Testis (tissue), 3 donors: ENCODE data around the gene RNF217. TPM values are rescaled to one million over a fixed set of nuclear protein-coding genes. Genes with fewer than 3 reads are reported as not detected.
"Not testable (repeated sequence)": the region's sequence is repeated elsewhere in the genome, so short reads cannot be mapped to it uniquely, and the experiment has no call there.

Experiments used
- DNase-seq: peaks from one replicate; pipeline ENCODE4 v3.0.0-alpha.2; 2019
- H3K27ac ChIP-seq, 2 donors: fragments of 200-600 bp; sonication (generic); one replicate each; pipeline ENCODE4 v1.5.1; 2019
- H3K27me3 ChIP-seq: fragments of 200-600 bp; sonication (generic); one replicate; pipeline ENCODE4 v1.5.1; 2019
- H3K36me3 ChIP-seq: fragments of 200-600 bp; sonication (generic); one replicate; pipeline ENCODE4 v1.5.1; 2017; ENCODE audit warnings: low read depth; ENCODE audit errors: missing control alignments
- H3K4me1 ChIP-seq: fragments of 200-600 bp; sonication (generic); one replicate; pipeline ENCODE4 v1.5.1; 2019
- H3K4me3 ChIP-seq, 2 donors: fragments of 200-600 bp; sonication (generic); one replicate each; pipeline ENCODE4 v1.5.1; 2017 to 2019
- H3K9me3 ChIP-seq: fragments of 200-600 bp; sonication (generic); one replicate; pipeline ENCODE4 v1.5.1; 2017
- POLR2A ChIP-seq: fragments of 450-650 bp; IDR thresholded peaks from one replicate; pipeline ENCODE4 v1.6.1; 2017; ENCODE audit warnings: antibody characterized with exemption, mild to moderate bottlenecking, moderate library complexity
- WGBS, 2 donors: methylation state at CpG; one replicate each; pipeline ENCODE4 v1.1.5; 2018; 5-methylcytosine and 5-hydroxymethylcytosine counted together
- intact Hi-C: fragments of 100-400 bp; cut with DNase I; formaldehyde crosslinking; loops from one replicate; pipeline ENCODE4 v1.15.1; 2023; ENCODE audit warnings: low total_unique reads
- polyA plus RNA-seq: library from polyadenylated mRNA; stranded (reverse); fragments of 350-450 nt; fragmentation: Illumina TruSeq; extraction: RNeasy Lipid Tissue Mini Kit (QIAGEN cat#74804); gene quantifications from one replicate; pipeline ENCODE4 v1.2.3, GENCODE V29; 2014; ENCODE audit warnings: low read depth, low replicate concordance; ENCODE audit not compliant: insufficient read depth
- total RNA-seq, 2 donors: library from RNA; depleted of rRNA; stranded (reverse); fragments of >200 nt; gene quantifications; one replicate each; pipeline ENCODE4 v1.2.3, GENCODE V29; 2016
- TF ChIP-seq, protein P1 (sequence below), 3 experiments: fragments of 450-650 bp in 2 of 3; fragments of 200-600 bp in 1 of 3; sonication (generic) in 1 of 3; IDR thresholded peaks; one replicate each; pipeline ENCODE4 v1.5.1; 2016 to 2019; ENCODE audit warnings: antibody characterized with exemption in 3 of 3, mild to moderate bottlenecking in 2 of 3, moderate library complexity in 1 of 3

The RNF217 gene
- total and polyA plus RNA-seq, 3 donors from 2014 or later, result 25.1 to 48.0 (median 33.3) TPM

DNA sequence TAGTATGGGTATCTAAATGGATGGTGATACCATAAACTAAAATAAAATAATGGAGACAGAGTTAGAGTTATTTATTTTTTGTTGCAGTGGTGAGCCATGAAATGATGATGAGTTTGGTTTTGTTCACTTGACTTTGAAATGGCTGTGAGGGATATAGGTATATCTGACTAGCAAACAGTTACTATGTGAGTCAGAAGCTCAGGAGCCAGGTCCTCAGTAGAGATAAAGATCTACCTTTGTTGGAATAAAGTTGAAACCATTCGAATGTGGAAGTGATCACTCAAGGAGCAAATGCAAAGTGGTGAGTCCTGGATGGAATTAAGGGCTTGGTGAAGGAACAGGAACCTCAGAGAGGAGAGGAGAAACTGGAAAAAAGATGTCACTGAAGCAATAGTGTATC, 105.3 kb downstream of the RNF217 start:
- Histone ChIP-seq H3K9me3 (no peaks in the 10 kb centered on the region), H3K36me3 (no peaks in the 10 kb centered on the region), H3K27me3 (no peaks in the 10 kb centered on the region), H3K4me3 (no peak overlapping the region), H3K4me1 (no peaks in the 10 kb centered on the region), H3K27ac (no peak overlapping the region)
- no peak for TF ChIP-seq POLR2A
- TF ChIP-seq, protein P1, sequence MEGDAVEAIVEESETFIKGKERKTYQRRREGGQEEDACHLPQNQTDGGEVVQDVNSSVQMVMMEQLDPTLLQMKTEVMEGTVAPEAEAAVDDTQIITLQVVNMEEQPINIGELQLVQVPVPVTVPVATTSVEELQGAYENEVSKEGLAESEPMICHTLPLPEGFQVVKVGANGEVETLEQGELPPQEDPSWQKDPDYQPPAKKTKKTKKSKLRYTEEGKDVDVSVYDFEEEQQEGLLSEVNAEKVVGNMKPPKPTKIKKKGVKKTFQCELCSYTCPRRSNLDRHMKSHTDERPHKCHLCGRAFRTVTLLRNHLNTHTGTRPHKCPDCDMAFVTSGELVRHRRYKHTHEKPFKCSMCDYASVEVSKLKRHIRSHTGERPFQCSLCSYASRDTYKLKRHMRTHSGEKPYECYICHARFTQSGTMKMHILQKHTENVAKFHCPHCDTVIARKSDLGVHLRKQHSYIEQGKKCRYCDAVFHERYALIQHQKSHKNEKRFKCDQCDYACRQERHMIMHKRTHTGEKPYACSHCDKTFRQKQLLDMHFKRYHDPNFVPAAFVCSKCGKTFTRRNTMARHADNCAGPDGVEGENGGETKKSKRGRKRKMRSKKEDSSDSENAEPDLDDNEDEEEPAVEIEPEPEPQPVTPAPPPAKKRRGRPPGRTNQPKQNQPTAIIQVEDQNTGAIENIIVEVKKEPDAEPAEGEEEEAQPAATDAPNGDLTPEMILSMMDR (IDR thresholded peaks at IDR 0.05), result no peak
- WGBS, 2 donors, result 88 to 94% methylated on average over 1 of the region's 1 CpG
- intact Hi-C loops, result no loop called here
- no peak for DNase-seq

DNA sequence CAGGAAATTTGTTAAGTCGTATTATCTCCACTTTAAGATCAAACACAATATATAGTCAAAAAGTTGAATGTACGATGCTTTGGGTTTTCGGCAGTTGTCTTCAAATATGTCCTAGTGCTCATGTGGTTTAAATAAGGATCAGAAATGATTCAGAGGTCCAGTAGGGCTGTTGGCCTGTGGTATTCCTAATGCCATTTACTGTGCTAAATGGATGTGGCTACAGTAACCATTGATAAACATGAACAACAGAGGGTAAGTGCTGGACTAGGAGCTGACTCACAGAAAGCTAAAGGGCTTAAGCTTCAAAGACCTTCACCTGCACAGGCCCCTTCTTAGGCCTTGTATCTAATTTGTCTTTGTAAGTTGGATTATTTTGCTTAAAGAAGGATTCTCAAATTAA, 110.8 kb downstream of the RNF217 start:
- Histone ChIP-seq H3K4me1 (no peaks in the 10 kb centered on the region), H3K4me3 (no peak overlapping the region), H3K36me3 (no peaks in the 10 kb centered on the region), H3K9me3 (no peaks in the 10 kb centered on the region), H3K27me3 (no peaks in the 10 kb centered on the region), H3K27ac (no peak overlapping the region)
- 96 to 97% methylated on average over 3 of the region's 3 CpGs for WGBS, 2 donors
- no peak for DNase-seq
- intact Hi-C loops, result no loop called here
- TF ChIP-seq, protein P1 (IDR thresholded peaks at IDR 0.05), result no peak
- TF ChIP-seq POLR2A, result no peak

DNA sequence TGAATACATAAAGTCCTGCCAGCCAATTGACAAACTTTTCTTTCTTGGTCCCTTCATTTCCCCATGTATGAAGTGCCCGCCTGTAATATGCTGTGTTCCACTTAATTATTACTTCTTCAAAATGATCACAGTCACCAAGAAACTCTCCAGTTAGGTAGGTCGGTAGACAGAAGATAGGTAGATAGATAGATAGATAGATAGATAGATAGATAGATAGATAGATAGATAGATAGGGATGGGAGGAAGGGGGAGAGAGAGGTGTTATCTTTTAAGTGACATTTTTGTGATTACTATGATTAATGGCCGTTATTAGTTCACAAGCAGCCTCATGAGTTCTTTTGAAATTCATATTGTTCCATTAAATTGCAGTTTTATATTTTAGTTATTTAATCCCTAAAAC, 111.9 kb downstream of the RNF217 start:
- intact Hi-C loops, result no loop called here
- no peaks in the 10 kb centered on the region for H3K27me3 ChIP-seq

DNA sequence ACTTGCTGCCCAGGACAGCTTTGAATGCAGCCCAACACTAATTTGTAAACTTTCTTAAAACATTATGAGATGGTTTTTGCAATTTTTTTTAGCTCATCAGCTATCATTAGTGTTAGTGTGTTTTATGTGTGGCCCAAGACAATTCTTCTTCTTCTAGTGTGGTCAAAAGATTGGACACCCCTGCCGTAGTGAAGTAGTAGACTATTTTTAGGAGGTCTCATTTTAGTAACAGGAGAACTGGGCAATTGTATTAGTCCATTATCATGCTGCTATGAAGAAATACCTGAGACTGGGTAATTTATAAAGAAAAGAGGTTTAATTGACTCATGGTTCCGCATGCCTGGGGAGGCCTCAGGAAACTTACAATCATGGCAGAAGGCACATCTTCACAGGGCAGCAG, 112.8 kb downstream of the RNF217 start:
- H3K4me3 ChIP-seq, H3K27me3 ChIP-seq, H3K27ac ChIP-seq, H3K4me1 ChIP-seq, intact Hi-C loops, H3K36me3 ChIP-seq, H3K9me3 ChIP-seq, DNase-seq: not testable (repeated sequence)
- 96 to 100% methylated on average over 2 of the region's 2 CpGs for WGBS, 2 donors

More for the DNA sequence above, 111.9 kb downstream of the RNF217 start:
- no peak overlapping the region for H3K27ac ChIP-seq
- no peak overlapping the region for H3K4me3 ChIP-seq
- TF ChIP-seq, protein P1 (IDR thresholded peaks at IDR 0.05), result no peak
- TF ChIP-seq POLR2A, result no peak
- no peaks in the 10 kb centered on the region for H3K9me3 ChIP-seq
- no peaks in the 10 kb centered on the region for H3K4me1 ChIP-seq
- 82 to 89% methylated on average over 3 of the region's 3 CpGs for WGBS, 2 donors
- H3K36me3 ChIP-seq, result no peaks in the 10 kb centered on the region
- DNase-seq, result no peak

DNA sequence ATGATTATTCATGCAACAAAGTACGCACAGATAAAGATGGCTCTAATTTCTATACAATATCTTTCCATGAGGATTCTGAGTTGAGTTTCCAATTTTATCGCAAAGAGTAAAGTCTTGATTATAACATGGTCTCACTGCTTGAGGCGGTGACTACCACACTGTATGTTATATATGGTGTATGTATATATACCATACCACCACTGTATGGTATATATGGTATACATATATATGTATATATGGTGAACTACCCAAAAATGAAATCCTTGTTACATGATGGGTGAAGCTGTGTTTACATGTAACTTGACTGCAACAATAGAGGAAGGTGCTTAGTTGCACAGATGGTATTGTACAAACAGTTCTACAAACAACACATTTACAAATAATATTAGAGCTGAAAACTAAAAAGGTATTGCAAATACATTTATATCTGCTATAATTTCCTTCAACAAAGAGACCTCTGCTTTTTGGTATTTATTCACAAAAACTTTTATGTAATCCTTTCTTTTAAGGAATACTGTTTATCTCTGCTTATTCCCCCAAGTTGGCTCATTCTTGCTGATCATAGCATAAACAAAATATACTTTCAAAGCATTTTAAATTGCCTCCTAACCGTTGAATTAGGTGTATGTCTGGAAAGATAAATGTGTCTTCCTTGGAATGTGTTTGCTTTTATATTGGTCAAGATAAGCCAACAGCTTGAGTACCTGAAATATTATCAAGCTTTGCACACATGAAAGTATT, 113.7 kb downstream of the RNF217 start:
- Histone ChIP-seq H3K4me1 (no peaks in the 10 kb centered on the region), H3K4me3 (no peak overlapping the region), H3K27ac (no peak overlapping the region), H3K27me3 (no peaks in the 10 kb centered on the region), H3K36me3 (no peaks in the 10 kb centered on the region), H3K9me3 (no peaks in the 10 kb centered on the region)
- no peak for DNase-seq
- intact Hi-C loops, result no loop called here
- 54 to 66% methylated on average over 4 of the region's 4 CpGs for WGBS, 2 donors
- TF ChIP-seq, protein P1 (IDR thresholded peaks at IDR 0.05), result no peak
- TF ChIP-seq POLR2A, result no peak
